ENCODE measurements around the gene GAK. TPM values are rescaled to one million over a fixed set of nuclear protein-coding genes. Genes with fewer than 3 reads are reported as not detected.

GAK gene
- total RNA-seq, 4 donors from 2014 or later = 50.6 to 1,098 (median 104) TPM

GRCh38 chr4:880684-881405 is 51.3 kb downstream of the GAK start:
- TF ChIP-seq POLR2A (IDR thresholded peaks at IDR 0.05) = no peak
- TF ChIP-seq CTCF (IDR thresholded peaks at IDR 0.05) = no peak
- Histone ChIP-seq H3K27me3 (no peaks in the 10 kb centered on the region), H3K36me3 (no peaks in the 10 kb centered on the region), H3K4me3 (no peak overlapping the region), H3K27ac (no peak overlapping the region), H3K4me1 (no peaks in the 10 kb centered on the region), H3K9me3 (no peaks in the 10 kb centered on the region)
- DNase-seq = no peak
- intact Hi-C loops (cut with DNase I; ENCODE audit: low total_unique reads) = no loop called here

GRCh38 chr4:879729-880077 is 52.4 kb downstream of the GAK start:
- TF ChIP-seq POLR2A (IDR thresholded peaks at IDR 0.05) = no peak
- TF ChIP-seq CTCF (IDR thresholded peaks at IDR 0.05) = no peak
- intact Hi-C loops (cut with DNase I; ENCODE audit: low total_unique reads) = no loop called here
- H3K4me1 ChIP-seq = no peaks in the 10 kb centered on the region
- H3K27me3 ChIP-seq = no peaks in the 10 kb centered on the region
- H3K27ac ChIP-seq = no peak overlapping the region
- no peak for DNase-seq
- H3K9me3 ChIP-seq = no peaks in the 10 kb centered on the region
- H3K4me3 ChIP-seq = no peak overlapping the region
- no peaks in the 10 kb centered on the region for H3K36me3 ChIP-seq

- intact Hi-C loops (cut with DNase I; ENCODE audit: low total_unique reads) = no loop called here
- Histone ChIP-seq H3K36me3 (no peaks in the 10 kb centered on the region), H3K4me3 (no peak overlapping the region), H3K27ac (no peak overlapping the region), H3K4me1 (no peaks in the 10 kb centered on the region), H3K9me3 (no peaks in the 10 kb centered on the region), H3K27me3 (no peaks in the 10 kb centered on the region)
- TF ChIP-seq POLR2A (IDR thresholded peaks at IDR 0.05) (no peak), CTCF (IDR thresholded peaks at IDR 0.05) (no peak)
- DNase-seq = no peak
Observed at GRCh38 chr4:878796-879728, 53.1 kb downstream of the GAK start.

GRCh38 chr4:877502-877901 is 54.6 kb downstream of the GAK start:
- H3K36me3 ChIP-seq = no peaks in the 10 kb centered on the region
- no peak overlapping the region for H3K4me3 ChIP-seq
- no peaks in the 10 kb centered on the region for H3K9me3 ChIP-seq
- no peaks in the 10 kb centered on the region for H3K27me3 ChIP-seq
- no peak overlapping the region for H3K27ac ChIP-seq
- H3K4me1 ChIP-seq = no peaks in the 10 kb centered on the region
- TF ChIP-seq CTCF (IDR thresholded peaks at IDR 0.05) (no peak), POLR2A (IDR thresholded peaks at IDR 0.05) (no peak)
- DNase-seq = no peak
- intact Hi-C loops (cut with DNase I; ENCODE audit: low total_unique reads) = no loop called here

GRCh38 chr4:876780-877179 is 55.3 kb downstream of the GAK start:
- intact Hi-C loops (cut with DNase I; ENCODE audit: low total_unique reads) = no loop called here
- Histone ChIP-seq H3K4me1 (no peaks in the 10 kb centered on the region), H3K4me3 (no peak overlapping the region), H3K27me3 (no peaks in the 10 kb centered on the region), H3K27ac (no peak overlapping the region), H3K9me3 (no peaks in the 10 kb centered on the region), H3K36me3 (no peaks in the 10 kb centered on the region)
- TF ChIP-seq CTCF (IDR thresholded peaks at IDR 0.05) (no peak), POLR2A (IDR thresholded peaks at IDR 0.05) (no peak)
- DNase-seq = no peak
